AG10803 (cell line): ENCODE results near the gene AIDA.
A peak's percentile ranks its signal among the peaks of the same experiment; 100 is the strongest.

Experiments used
- DNase-seq: peaks from one replicate; pipeline ENCODE4 v3.0.0; 2010; ENCODE audit warnings: low read depth
- H3K4me3 ChIP-seq: 2 replicates; pipeline ENCODE4 v1.5.1; 2011; ENCODE audit warnings: mild to moderate bottlenecking, low read length, control low read depth
- TF ChIP-seq, protein P1 (sequence below): conservative IDR thresholded peaks from 2 replicates; pipeline ENCODE4 v1.5.1; 2011; ENCODE audit warnings: mild to moderate bottlenecking, low read length, control low read depth, inconsistent platforms

Gene AIDA

DNA sequence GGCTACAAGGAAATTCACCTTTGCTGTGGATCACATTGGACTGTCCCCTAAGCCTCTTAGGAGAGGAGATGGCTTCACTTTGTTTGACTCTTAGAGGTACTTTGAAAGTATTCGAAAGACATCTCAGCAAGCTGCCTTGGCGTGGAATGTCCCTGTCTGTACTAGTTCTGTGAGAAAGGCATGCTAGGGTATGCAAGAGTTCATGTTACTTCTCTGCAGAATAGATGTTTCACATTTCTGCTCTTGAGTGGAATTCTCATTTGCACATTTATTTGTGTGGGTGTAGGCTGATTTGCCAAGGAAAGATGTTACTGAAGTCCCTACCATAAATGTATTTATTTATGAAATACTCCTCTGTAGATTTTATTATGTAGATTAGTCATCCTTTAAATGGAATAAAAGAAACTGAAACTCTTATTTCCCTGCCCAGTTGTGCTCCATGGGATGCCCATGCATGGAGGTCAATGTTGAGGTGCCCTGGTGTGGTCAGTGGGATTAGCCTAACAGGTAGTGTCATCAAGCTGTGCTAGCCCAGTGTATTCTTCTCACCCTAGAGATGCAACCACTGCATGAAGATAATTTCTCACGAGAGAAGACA lies 80.6 kb downstream of the AIDA start:
- TF ChIP-seq, protein P1, sequence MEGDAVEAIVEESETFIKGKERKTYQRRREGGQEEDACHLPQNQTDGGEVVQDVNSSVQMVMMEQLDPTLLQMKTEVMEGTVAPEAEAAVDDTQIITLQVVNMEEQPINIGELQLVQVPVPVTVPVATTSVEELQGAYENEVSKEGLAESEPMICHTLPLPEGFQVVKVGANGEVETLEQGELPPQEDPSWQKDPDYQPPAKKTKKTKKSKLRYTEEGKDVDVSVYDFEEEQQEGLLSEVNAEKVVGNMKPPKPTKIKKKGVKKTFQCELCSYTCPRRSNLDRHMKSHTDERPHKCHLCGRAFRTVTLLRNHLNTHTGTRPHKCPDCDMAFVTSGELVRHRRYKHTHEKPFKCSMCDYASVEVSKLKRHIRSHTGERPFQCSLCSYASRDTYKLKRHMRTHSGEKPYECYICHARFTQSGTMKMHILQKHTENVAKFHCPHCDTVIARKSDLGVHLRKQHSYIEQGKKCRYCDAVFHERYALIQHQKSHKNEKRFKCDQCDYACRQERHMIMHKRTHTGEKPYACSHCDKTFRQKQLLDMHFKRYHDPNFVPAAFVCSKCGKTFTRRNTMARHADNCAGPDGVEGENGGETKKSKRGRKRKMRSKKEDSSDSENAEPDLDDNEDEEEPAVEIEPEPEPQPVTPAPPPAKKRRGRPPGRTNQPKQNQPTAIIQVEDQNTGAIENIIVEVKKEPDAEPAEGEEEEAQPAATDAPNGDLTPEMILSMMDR, result no peak
- peak; percentile 9 for DNase-seq
- H3K4me3 ChIP-seq, result no peak overlapping the region

DNA sequence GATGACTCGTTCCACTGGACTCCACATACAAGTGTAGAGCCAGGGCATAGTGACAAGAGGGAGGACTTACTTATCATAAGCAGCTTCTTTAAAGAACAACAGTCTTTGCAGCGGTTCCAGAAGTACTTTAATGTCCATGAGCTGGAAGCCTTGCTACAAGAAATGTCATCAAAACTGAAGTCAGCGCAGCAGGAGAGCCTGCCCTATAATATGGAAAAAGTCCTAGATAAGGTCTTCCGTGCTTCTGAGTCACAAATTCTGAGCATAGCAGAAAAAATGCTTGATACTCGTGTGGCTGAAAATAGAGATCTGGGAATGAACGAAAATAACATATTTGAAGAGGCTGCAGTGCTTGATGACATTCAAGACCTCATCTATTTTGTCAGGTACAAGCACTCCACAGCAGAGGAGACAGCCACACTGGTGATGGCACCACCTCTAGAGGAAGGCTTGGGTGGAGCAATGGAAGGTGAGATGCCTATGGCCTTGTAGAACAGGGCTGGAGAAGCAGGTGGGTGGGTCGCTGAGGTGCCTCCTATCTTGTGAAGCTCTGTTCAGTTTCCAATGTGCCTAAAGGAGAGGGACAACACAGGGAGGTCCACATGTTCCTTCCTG lies 82.3 kb downstream of the AIDA start:
- DNase-seq, result no peak
- H3K4me3 ChIP-seq, result no peak overlapping the region
- TF ChIP-seq, protein P1, result no peak

DNA sequence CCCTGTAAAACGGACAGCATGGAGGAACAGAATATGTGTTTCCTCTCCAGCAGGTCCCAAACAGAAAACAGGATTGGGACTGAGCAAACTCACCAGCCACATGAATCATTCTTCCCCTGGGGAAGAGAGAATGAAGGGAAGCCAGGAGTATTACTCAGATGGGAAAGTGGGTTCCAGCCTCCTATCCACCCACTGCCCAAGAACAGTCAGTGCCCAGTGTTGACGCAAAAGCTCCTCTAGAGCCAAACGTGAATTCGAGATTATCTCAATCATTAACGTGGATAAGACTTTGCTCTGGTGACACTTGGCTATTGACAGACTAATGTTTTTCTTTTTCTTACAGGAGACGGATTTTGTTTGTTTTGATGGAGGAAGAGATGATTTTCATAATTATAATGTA lies 85.1 kb downstream of the AIDA start:
- peak; percentile 36 for DNase-seq
- TF ChIP-seq, protein P1, result no peak
- no peak overlapping the region for H3K4me3 ChIP-seq

DNA sequence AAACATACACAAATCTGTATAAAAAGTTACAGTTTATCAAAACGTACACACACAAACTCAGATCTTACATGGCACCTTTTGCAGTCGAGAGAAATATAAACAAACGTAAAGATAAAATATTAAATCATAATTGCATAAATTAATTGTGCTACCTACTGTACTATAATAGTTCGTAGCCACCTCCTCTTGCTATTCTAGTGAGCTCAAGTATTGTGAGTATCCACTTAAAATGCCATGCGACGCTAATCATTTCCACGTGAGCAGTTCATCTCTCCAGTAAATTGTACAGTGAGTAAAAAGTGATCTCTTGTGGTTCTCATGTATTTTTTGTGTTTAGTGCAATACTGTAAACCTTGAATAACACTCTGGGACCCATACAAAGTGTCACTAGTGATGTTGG lies 88.1 kb downstream of the AIDA start:
- TF ChIP-seq, protein P1, result no peak
- no peak overlapping the region for H3K4me3 ChIP-seq

DNA sequence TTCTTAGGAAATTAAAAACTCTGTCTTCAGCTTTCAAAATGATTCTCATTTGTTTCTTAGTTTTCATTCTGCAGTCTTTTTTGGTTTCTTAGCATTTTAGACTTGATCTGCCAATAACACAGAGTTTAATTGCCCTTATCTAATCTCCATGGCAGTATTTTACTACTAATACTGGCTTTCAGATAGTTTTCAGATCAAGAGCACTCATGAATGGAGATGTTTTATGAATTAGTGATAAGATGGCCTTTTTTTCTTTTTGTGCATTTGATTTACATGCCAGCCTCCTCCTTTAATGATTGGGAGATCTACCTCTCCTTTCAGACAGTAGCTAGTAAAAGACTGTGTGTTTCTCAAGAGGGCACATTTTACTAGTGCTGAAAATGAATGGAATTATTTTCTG lies 88.8 kb downstream of the AIDA start:
- TF ChIP-seq, protein P1, result no peak
- DNase-seq, result no peak
- no peak overlapping the region for H3K4me3 ChIP-seq

More for the DNA sequence above, 88.1 kb downstream of the AIDA start:
- no peak for DNase-seq

DNA sequence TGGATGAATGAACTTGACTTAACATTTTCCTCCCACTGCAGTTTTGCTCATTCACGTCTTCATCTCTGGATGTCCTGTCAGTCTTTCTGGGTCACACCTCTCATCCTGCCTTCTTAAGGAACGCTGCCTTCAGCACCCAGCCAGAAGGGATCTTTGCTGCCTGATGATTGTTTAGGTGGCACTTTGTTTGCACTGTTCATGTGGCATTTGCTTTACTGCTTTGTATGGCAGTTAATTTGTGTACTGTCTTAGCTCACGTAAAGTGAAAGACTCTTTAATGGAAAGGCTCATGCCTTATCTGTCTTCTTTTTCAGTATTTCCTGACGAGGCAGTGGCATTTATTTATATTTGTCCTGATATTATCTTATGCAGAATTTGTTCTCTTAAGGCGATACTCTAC lies 89.5 kb downstream of the AIDA start:
- no peak overlapping the region for H3K4me3 ChIP-seq
- TF ChIP-seq, protein P1, result no peak
- no peak for DNase-seq

DNA sequence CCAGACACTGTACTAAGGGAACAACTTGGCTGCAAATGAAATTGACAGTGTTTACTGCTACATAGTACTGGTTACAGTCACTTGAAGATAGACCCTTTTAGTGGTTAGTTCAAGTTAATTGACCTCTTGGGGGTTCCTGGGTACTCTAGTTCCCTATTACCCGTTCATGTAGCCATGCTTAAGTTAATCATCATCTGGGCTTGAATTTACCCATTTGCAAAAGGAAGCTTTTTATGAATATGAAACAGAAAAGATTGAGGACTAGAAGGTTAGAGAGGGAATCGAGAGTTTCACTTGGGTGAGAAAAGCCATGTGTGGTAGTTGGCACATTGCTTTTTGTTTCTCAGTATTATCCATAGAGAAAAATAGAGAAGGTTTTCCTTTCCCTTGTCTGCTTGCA lies 91.7 kb downstream of the AIDA start:
- no peak for DNase-seq
- TF ChIP-seq, protein P1, result no peak
- H3K4me3 ChIP-seq, result no peak overlapping the region
